H1 (cell line): ENCODE data around the gene SASS6. TPM values are rescaled to one million over a fixed set of nuclear protein-coding genes. Genes with fewer than 3 reads are reported as not detected.

Experiments used
- CTCF ChIA-PET: fragments of 300-600 bp; sonication (Branson Sonifier 250); formaldehyde crosslinking; loops from one replicate; lab custom pipeline; 2021; ENCODE audit not compliant: partially characterized antibody; lab: Charles Lee
- POLR2A ChIA-PET: fragments of 300-600 bp; sonication (Branson Sonifier 250); formaldehyde crosslinking; loops from one replicate; lab custom pipeline; 2021; ENCODE audit warnings: inconsistent platforms; ENCODE audit not compliant: partially characterized antibody; lab: Charles Lee
- DNase-seq, 2 experiments: peaks; one replicate each; pipeline versions ENCODE4 v3.0.0 to v3.0.0-alpha.2; 2010 to 2022; ENCODE audit warnings: low spot score in 2 of 2, low read depth in 1 of 2, mixed read lengths in 1 of 2
- FAIRE-seq: peaks from 2 replicates; lab custom pipeline; 2011; peaks lifted over from hg19 to GRCh38; lab: Jason Lieb, UNC
- H2AFZ ChIP-seq: 2 replicates; pipeline ENCODE4 v1.8.1; 2012; ENCODE audit warnings: low read length, inconsistent platforms
- H2AK5ac ChIP-seq: 2 replicates; pipeline ENCODE4 v1.6.1; 2013; ENCODE audit warnings: low read depth, low read length
- H2BK120ac ChIP-seq: replicated peaks from 2 replicates; pipeline ENCODE3; 2013; ENCODE audit warnings: low read depth, low read length, inconsistent platforms
- H2BK12ac ChIP-seq: 2 replicates; pipeline ENCODE4 v1.6.1; 2013; ENCODE audit warnings: low read depth, low read length
- H2BK15ac ChIP-seq: 2 replicates; pipeline ENCODE4 v1.6.1; 2013; ENCODE audit warnings: low read length
- H2BK20ac ChIP-seq: 2 replicates; pipeline ENCODE4 v1.6.1; 2013; ENCODE audit warnings: low read length
- H2BK5ac ChIP-seq: 2 replicates; pipeline ENCODE4 v1.6.1; 2013; ENCODE audit warnings: low read depth, low read length
- H3K14ac ChIP-seq: 2 replicates; pipeline ENCODE4 v1.6.1; 2013; ENCODE audit warnings: inconsistent platforms; ENCODE audit not compliant: insufficient read length
- H3K18ac ChIP-seq: 2 replicates; pipeline ENCODE4 v1.6.1; 2013; ENCODE audit warnings: low read length; ENCODE audit errors: extremely low read depth
- H3K23ac ChIP-seq: 2 replicates; pipeline ENCODE4 v1.6.1; 2013; ENCODE audit warnings: inconsistent platforms; ENCODE audit not compliant: insufficient read length
- H3K23me2 ChIP-seq: 2 replicates; pipeline ENCODE4 v1.6.1; 2013; ENCODE audit warnings: low read depth, low read length
- H3K27ac ChIP-seq: 2 replicates; pipeline ENCODE4 v1.6.1; 2011; ENCODE audit warnings: low read depth, low read length, inconsistent platforms
- H3K27me3 ChIP-seq, 4 experiments: replicated peaks in 1 of 4; 1 replicate in 1 of 4; 2 replicates in 3 of 4; pipeline versions ENCODE4 v1.6.1 to v1.8.1; 2011 to 2013; ENCODE audit warnings: low read length in 3 of 4, mild to moderate bottlenecking in 3 of 4, inconsistent platforms in 2 of 4, mixed read lengths in 2 of 4, moderate library complexity in 1 of 4; ENCODE audit not compliant: control insufficient read depth in 3 of 4, insufficient read depth in 3 of 4; ENCODE audit errors: extremely low read depth in 1 of 4
- H3K36me3 ChIP-seq, 4 experiments: 2 replicates each; pipeline versions ENCODE4 v1.6.1 to v1.8.1; 2011 to 2013; ENCODE audit warnings: mild to moderate bottlenecking in 4 of 4, low read length in 3 of 4, moderate library complexity in 2 of 4, control low read depth in 1 of 4, inconsistent platforms in 1 of 4; ENCODE audit not compliant: insufficient read depth in 4 of 4, control insufficient read depth in 2 of 4
- H3K4ac ChIP-seq: replicated peaks from 2 replicates; pipeline ENCODE3; 2013; ENCODE audit warnings: low read length, low read depth, mixed read lengths, inconsistent platforms; ENCODE audit not compliant: insufficient read length
- H3K4me1 ChIP-seq, 4 experiments: replicated peaks in 1 of 4; 1 replicate in 1 of 4; 2 replicates in 3 of 4; pipeline versions ENCODE4 v1.6.1 to v1.8.1; 2011 to 2013; ENCODE audit warnings: low read length in 3 of 4, inconsistent platforms in 2 of 4, mixed read lengths in 1 of 4; ENCODE audit not compliant: insufficient read depth in 4 of 4, control insufficient read depth in 3 of 4
- H3K4me2 ChIP-seq, 2 experiments: 2 replicates each; pipeline versions ENCODE4 v1.6.1 to v1.8.1; 2011 to 2013; ENCODE audit warnings: low read depth in 2 of 2, low read length in 2 of 2, control low read depth in 1 of 2, inconsistent platforms in 1 of 2, mild to moderate bottlenecking in 1 of 2; ENCODE audit not compliant: insufficient read depth in 1 of 2
- H3K4me3 ChIP-seq, 4 experiments: fragments of 200-600, 300-600 bp in 1 of 4; sonication (generic), shearing (Covaris generic), sonication (Bioruptor Twin) in 1 of 4; 2 replicates each; pipeline versions ENCODE4 v1.5.1 to v1.8.1; 2011 to 2016; ENCODE audit warnings: low read length in 4 of 4, low read depth in 3 of 4, control low read depth in 2 of 4, inconsistent platforms in 2 of 4, mild to moderate bottlenecking in 2 of 4, mixed read lengths in 1 of 4, moderate library complexity in 1 of 4; ENCODE audit not compliant: insufficient read depth in 2 of 4; ENCODE audit errors: extremely low read depth in 1 of 4
- H3K56ac ChIP-seq: replicated peaks from 2 replicates; pipeline ENCODE3; 2013; ENCODE audit warnings: low read depth, mild to moderate bottlenecking, mixed read lengths, low read length, inconsistent platforms; ENCODE audit not compliant: insufficient read length
- H3K79me1 ChIP-seq: 2 replicates; pipeline ENCODE4 v1.6.1; 2013; ENCODE audit warnings: low read depth, low read length, control low read depth
- H3K79me2 ChIP-seq, 2 experiments: 2 replicates each; pipeline versions ENCODE4 v1.6.1 to v1.8.1; 2012 to 2013; ENCODE audit warnings: low read length in 2 of 2, mild to moderate bottlenecking in 2 of 2, inconsistent platforms in 1 of 2; ENCODE audit not compliant: insufficient read depth in 2 of 2, control insufficient read depth in 1 of 2
- H3K9ac ChIP-seq, 4 experiments: replicated peaks in 1 of 4; 1 replicate in 1 of 4; 2 replicates in 3 of 4; pipeline versions ENCODE4 v1.6.1 to v1.8.1; 2011 to 2013; ENCODE audit warnings: low read depth in 3 of 4, low read length in 3 of 4, control low read depth in 2 of 4, mild to moderate bottlenecking in 2 of 4, moderate library complexity in 2 of 4, inconsistent platforms in 1 of 4; ENCODE audit errors: extremely low read depth in 1 of 4
- H3K9me3 ChIP-seq, 2 experiments: 2 replicates each; pipeline versions ENCODE4 v1.6.1 to v1.8.1; 2012 to 2013; ENCODE audit warnings: mild to moderate bottlenecking in 2 of 2, moderate library complexity in 2 of 2, control low read depth in 1 of 2, inconsistent platforms in 1 of 2, low read depth in 1 of 2, low read length in 1 of 2, mixed read lengths in 1 of 2; ENCODE audit not compliant: insufficient read depth in 2 of 2
- H4K20me1 ChIP-seq, 2 experiments: replicated peaks in 1 of 2; 2 replicates each; pipeline versions ENCODE3 to v1.8.1; 2011 to 2013; ENCODE audit warnings: inconsistent platforms in 2 of 2, low read length in 2 of 2, mild to moderate bottlenecking in 1 of 2; ENCODE audit not compliant: insufficient read depth in 2 of 2, control insufficient read depth in 1 of 2
- H4K5ac ChIP-seq: 2 replicates; pipeline ENCODE4 v1.6.1; 2013; ENCODE audit warnings: low read length, low read depth, mixed read lengths, inconsistent platforms; ENCODE audit not compliant: insufficient read length
- H4K8ac ChIP-seq: 2 replicates; pipeline ENCODE4 v1.8.0; 2013; ENCODE audit warnings: mild to moderate bottlenecking, moderate library complexity, low read length, inconsistent platforms; ENCODE audit not compliant: insufficient read depth; ENCODE audit errors: extremely low read depth
- H4K91ac ChIP-seq: replicated peaks from 2 replicates; pipeline ENCODE3; 2013; ENCODE audit warnings: low read length, mixed read lengths, inconsistent platforms; ENCODE audit not compliant: insufficient read length
- BRCA1 ChIP-seq: IDR thresholded peaks from 2 replicates; pipeline ENCODE4 v1.6.1; 2012; ENCODE audit warnings: low read depth, low read length, improper control_type of control experiment
- EGR1 ChIP-seq: IDR thresholded peaks from 2 replicates; pipeline ENCODE4 v1.6.1; 2011; ENCODE audit warnings: low read depth, low read length, borderline replicate concordance
- TBP ChIP-seq: IDR thresholded peaks from 2 replicates; pipeline ENCODE4 v1.6.1; 2011; ENCODE audit warnings: low read depth, low read length, improper control_type of control experiment
- whole genome bisulfite sequencing, 2 experiments: shearing (Covaris generic) in 1 of 2; methylation state at CpG; one replicate each; pipeline versions ENCODE4 v1.1.6 to v1.1.7; 2013 to 2015; ENCODE audit warnings: low lambda C conversion rate in 2 of 2, mixed read lengths in 2 of 2, inconsistent platforms in 1 of 2, low coverage in 1 of 2, missing lambda C conversion rate in 1 of 2; ENCODE audit not compliant: insufficient replicate concordance in 2 of 2, insufficient coverage in 1 of 2, insufficient read length in 1 of 2; ENCODE audit errors: extremely low coverage in 1 of 2, missing lambda C conversion rate in 1 of 2; 5-methylcytosine and 5-hydroxymethylcytosine counted together
- polyA plus RNA-seq, 7 experiments: library from polyadenylated mRNA; depleted of rRNA in 3 of 7; stranded (reverse) in 5 of 7; unstranded in 2 of 7; fragments of >200 nt in 5 of 7; fragments of 200-250 nt in 2 of 7; gene quantifications; 1 replicate in 5 of 7; 2 replicates in 1 of 7; 4 replicates in 1 of 7; pipeline versions ENCODE4 v1.2.1 to v1.2.3, GENCODE V29; 2011 to 2013; ENCODE audit warnings: missing spikeins in 2 of 7, mixed read lengths in 2 of 7
- total RNA-seq: library from RNA; stranded (reverse); fragmentation: NEBNext Ultra II Directional; extraction: Animal tissue kit (Norgen Biotek cat#: 25700); gene quantifications from 2 replicates; pipeline ENCODE4 v1.2.1, GENCODE V29; 2021

SASS6 gene
- total and polyA plus RNA-seq, 2 of the 8 experiments (the other 6 are each of a cell fraction or from before 2014, with no cell fraction given) = 1.2 to 13.8 TPM

- DNase-seq = no peak
- H3K4me1 ChIP-seq = no peaks in the 10 kb centered on the region
- H3K79me1 ChIP-seq = no peaks in the 10 kb centered on the region; the same call in none of the 2 replicates
- no peak overlapping the region for H4K8ac ChIP-seq
- H4K91ac ChIP-seq = no peak overlapping the region
- H3K56ac ChIP-seq = no peak overlapping the region
- H3K9me3 ChIP-seq = no peaks in the 10 kb centered on the region
- H2BK12ac ChIP-seq = no peak overlapping the region
- no peak overlapping the region for H2AFZ ChIP-seq
- no peak overlapping the region for H2AK5ac ChIP-seq
- no peak overlapping the region for H3K18ac ChIP-seq
- H4K5ac ChIP-seq = no peak overlapping the region
- CTCF ChIA-PET = interaction anchor here (1.0 to 1.3 kb wide), 2 partner anchors 9 to 12 kb away, joined by 3 read pairs; no protein-coding TSS in a partner anchor
- no peaks in the 10 kb centered on the region; the same call in 1 of the 2 replicates for H3K23me2 ChIP-seq
- no peak overlapping the region for H2BK120ac ChIP-seq
- H4K20me1 ChIP-seq = peaks cover 0 to 3% of the 10 kb centered on the region in 2 experiments
- FAIRE-seq = no peak
- H3K14ac ChIP-seq = no peak overlapping the region
- H3K36me3 ChIP-seq = peaks cover 6 to 68% (median 22%) of the 10 kb centered on the region in 4 experiments
- no peak overlapping the region for H3K23ac ChIP-seq
- no peak overlapping the region for H2BK15ac ChIP-seq
- no peak overlapping the region for H2BK5ac ChIP-seq
- H3K4me3 ChIP-seq = no peak overlapping the region
- TF ChIP-seq TBP = no peak
- no peak for TF ChIP-seq BRCA1
- TF ChIP-seq EGR1 = 0 out of 2 replicates have a peak, but pooled peaks have one; percentile 30
- H2BK20ac ChIP-seq = no peak overlapping the region
- 63 to 73% methylated on average over 1 of the region's 1 CpG for WGBS, 2 experiments
- H3K4ac ChIP-seq = no peak overlapping the region
- H3K4me2 ChIP-seq = no peak overlapping the region
- no peak overlapping the region for H3K27ac ChIP-seq
- POLR2A ChIA-PET = interaction anchor here (0.8 to 0.9 kb wide), 2 partner anchors 10 to 286 kb away, joined by 3 read pairs; no protein-coding TSS in a partner anchor
- H3K9ac ChIP-seq = no peak overlapping the region
- no peaks in the 10 kb centered on the region for H3K27me3 ChIP-seq
- no peaks in the 10 kb centered on the region for H3K79me2 ChIP-seq
These were observed 67.4 kb downstream of the SASS6 start for GRCh38 chr1:100065183-100065968.
